Activated naive CD8-positive, alpha-beta T cell treated with anti-CD3 and anti-CD28 coated beads, Interleukin-2, amount 50 U/mL, for 16 hours (primary cell): ENCODE measurements around the gene ELMO1.

Source experiments
- DNase-seq: peaks from one replicate; pipeline ENCODE4 v3.0.0-alpha.2; 2020; ENCODE audit warnings: low read depth, low spot score

The ELMO1 gene

GRCh38 chr7:37277513-37277912 lies 171.2 kb downstream of the ELMO1 start:
- no peak for DNase-seq

GRCh38 chr7:37275078-37275710 lies 173.5 kb downstream of the ELMO1 start:
- no peak for DNase-seq

GRCh38 chr7:37273891-37274290 lies 174.8 kb downstream of the ELMO1 start:
- DNase-seq: no peak

GRCh38 chr7:37269711-37270508 lies 178.8 kb downstream of the ELMO1 start:
- DNase-seq: no peak

- DNase-seq: no peak
These were observed 181.4 kb downstream of the ELMO1 start for GRCh38 chr7:37267251-37267650.

- DNase-seq: no peak
These were observed 182.8 kb downstream of the ELMO1 start for GRCh38 chr7:37265876-37266275.

GRCh38 chr7:37265006-37265405 lies 183.7 kb downstream of the ELMO1 start:
- no peak for DNase-seq

- DNase-seq: no peak
These were observed 186.5 kb downstream of the ELMO1 start for GRCh38 chr7:37262181-37262580.

- no peak for DNase-seq
These were observed 189.3 kb downstream of the ELMO1 start for GRCh38 chr7:37259319-37259821.

- no peak for DNase-seq
These were observed 192.0 kb downstream of the ELMO1 start for GRCh38 chr7:37256631-37257030.

- no peak for DNase-seq
These were observed 193.2 kb downstream of the ELMO1 start for GRCh38 chr7:37255327-37255944.

- no peak for DNase-seq
These were observed 197.4 kb downstream of the ELMO1 start for GRCh38 chr7:37251222-37251621.

GRCh38 chr7:37249240-37249639 lies 199.4 kb downstream of the ELMO1 start:
- DNase-seq: no peak

GRCh38 chr7:37248396-37248861 lies 200.2 kb downstream of the ELMO1 start:
- no peak for DNase-seq

- no peak for DNase-seq
These were observed 200.8 kb downstream of the ELMO1 start for GRCh38 chr7:37247861-37248260.

GRCh38 chr7:37245590-37245989 lies 203.1 kb downstream of the ELMO1 start:
- DNase-seq: no peak

- no peak for DNase-seq
These were observed 211.8 kb downstream of the ELMO1 start for GRCh38 chr7:37236906-37237305.

- no peak for DNase-seq
These were observed 212.9 kb downstream of the ELMO1 start for GRCh38 chr7:37235813-37236212.

- DNase-seq: no peak
These were observed 213.7 kb downstream of the ELMO1 start for GRCh38 chr7:37234928-37235327.

- DNase-seq: no peak
These were observed 214.3 kb downstream of the ELMO1 start for GRCh38 chr7:37234334-37234733.

GRCh38 chr7:37231613-37232012 lies 217.1 kb downstream of the ELMO1 start:
- DNase-seq: no peak

- DNase-seq: no peak
These were observed 218.4 kb downstream of the ELMO1 start for GRCh38 chr7:37230221-37230620.

GRCh38 chr7:37229381-37229780 lies 219.3 kb downstream of the ELMO1 start:
- no peak for DNase-seq
